HG02870 (cell line): ENCODE data around the gene C5AR1.
A peak's percentile ranks its signal among the peaks of the same experiment; 100 is the strongest.
"Not testable (repeated sequence)": the region's sequence is repeated elsewhere in the genome, so short reads cannot be mapped to it uniquely, and the experiment has no call there.

Experiments
- ATAC-seq: cut with Tn5 transposase; IDR thresholded peaks from one replicate; pipeline ENCODE4 v1.9.1; 2021; ENCODE audit warnings: mild to moderate bottlenecking, moderate library complexity; ENCODE audit not compliant: unreplicated experiment

Gene C5AR1

DNA sequence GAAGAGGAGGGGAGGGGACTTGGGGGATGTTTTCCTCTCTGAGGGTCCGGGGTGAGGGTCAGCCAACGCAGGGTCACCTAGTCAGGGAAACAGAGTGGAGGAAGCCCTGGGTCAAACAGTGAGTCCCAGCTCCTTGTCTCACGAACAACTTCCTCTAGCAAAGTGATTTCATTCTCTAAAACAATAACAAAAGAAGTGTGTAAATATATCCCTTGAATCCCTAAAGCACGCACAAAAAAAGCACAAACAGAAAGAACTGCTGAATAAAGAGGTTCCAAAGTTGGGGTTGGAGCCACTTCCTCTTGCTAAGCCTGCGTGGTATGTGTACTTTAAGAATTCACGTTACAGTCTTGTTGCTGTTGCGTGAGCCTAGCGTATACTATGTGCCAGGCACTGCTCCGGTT lies 20.8 kb downstream of the C5AR1 start:
- no peak for ATAC-seq

DNA sequence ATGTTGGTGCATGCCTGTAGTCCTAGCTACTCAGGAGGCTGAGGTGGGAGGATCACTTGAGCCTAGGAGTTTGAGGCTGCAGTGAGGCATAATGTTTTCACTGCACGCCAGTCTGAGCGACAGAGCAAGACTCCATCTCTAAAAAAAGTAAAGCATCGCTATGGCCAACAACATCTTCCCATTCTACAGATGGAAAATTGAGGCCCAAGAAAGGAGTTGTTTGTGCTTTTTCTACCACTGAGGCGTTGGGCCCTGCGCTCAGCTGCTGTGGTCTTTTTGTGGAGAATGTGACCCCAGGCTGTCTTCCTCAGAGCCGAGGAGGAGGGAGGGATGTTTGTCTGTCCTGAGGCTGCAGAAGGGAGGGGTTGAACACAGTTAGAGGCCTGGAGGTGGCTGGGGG lies 21.8 kb downstream of the C5AR1 start:
- no peak for ATAC-seq

DNA sequence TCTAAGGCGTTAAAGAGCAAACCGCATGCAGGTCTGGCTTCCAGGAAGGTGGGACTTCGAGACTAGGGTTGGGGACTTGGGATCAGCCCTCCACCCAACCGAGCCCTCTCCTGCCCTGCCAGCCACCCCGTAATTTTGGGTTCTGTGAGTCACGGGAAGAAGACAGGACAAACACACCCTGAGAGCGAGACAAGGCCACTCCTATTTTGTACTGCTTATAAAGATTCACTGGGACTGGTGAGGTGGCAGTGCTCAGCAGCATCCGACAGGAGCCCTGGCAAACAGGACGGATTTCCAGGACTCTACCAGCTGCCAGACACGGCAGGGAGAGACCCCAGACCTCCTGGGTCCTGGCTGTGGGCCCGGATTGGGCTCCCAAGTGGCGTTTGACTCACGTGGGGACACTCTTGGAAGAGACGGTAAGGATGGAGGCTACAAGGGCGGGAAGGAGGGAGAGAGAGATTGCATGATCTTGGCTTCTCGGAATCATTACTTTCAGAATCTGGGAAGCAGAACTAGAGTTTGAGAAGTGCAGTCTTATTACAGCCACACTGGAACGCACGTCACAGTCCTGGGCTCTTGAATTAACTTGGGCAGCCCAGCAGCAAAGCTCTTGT lies 22.4 kb downstream of the C5AR1 start, which contains the start of gene C5AR2:
Gene C5AR2 (plus strand): TSS at position 245 of the 617 bp plus-strand sequence. CDS start 8,625 bp downstream, outside the sequence.
- ATAC-seq, result no peak

DNA sequence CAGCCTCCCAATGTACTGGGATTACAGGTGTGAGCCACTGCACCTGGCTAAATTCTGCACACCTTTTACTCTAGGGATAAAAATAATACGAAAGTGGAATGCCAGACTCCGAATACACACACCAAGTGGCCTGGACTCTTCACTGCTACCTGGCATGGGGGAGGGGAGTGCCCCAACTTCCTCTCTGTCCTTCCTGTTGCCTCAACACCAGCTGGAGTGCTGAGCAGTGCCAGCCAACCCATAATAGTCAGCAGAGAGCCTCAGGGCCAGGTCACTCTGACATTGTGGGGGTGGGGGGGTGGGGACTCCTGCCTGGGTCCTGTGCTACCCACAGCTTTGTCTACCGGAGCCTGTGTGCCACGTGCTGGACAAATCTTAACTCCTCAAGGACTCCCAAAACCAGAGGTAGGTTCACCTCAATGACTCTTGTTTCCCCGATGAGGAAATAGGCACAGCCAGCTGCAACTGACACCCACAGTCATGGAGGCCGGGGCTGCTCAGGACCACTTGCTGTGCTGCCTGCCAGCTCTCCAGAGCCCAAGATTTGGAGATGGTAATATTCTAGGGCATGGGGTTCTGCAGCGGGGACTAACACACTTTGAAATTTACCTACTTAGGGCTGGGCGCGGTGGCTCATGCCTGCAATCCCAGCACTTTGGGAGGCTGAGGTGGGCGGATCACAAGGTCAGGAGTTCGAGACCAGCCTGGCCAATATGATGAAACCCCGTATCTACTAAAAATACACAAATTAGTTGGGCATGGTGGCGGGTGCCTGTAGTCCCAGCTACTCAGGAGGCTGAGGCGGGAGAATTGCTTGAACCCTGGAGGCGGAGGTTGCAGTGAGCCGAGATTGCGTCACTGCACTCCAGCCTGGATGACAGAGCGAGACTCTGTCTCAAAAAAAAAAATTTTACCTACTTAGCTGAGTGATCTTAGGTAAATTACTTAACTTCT lies 27.4 kb downstream of the C5AR1 start:
- ATAC-seq, result not testable (repeated sequence)

DNA sequence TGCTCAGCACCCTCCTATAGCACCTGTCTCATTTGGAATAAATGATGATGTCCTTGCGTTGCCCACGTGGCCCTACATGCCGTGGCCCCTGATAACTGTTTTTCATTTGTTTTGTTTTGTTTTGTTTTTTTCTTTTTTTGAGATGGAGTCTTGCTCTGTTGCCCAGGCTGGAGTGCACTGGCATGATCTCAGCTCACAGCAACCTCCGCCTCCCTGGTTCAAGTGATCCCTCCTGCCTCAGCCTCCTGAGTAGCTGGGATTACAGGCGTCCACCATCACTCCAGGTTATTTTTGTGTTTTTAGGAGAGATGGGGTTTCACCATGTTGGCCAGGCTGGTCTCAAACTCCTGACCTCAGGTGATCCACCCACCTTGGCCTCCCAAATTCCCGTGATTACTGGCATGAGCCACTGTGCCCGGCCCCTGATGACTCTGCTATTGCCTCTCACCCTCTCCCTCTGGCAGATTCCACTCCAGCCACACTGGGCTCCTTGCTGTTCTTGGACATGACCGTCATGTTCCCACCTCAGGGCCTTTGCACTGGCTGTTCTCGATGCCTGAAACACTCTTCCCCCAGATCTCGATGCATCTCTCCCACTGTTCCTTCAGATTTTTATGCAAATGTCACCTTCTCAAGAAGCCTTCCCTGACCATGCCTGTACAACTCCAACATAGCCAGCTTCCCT lies 29.7 kb downstream of the C5AR1 start:
- no peak for ATAC-seq

DNA sequence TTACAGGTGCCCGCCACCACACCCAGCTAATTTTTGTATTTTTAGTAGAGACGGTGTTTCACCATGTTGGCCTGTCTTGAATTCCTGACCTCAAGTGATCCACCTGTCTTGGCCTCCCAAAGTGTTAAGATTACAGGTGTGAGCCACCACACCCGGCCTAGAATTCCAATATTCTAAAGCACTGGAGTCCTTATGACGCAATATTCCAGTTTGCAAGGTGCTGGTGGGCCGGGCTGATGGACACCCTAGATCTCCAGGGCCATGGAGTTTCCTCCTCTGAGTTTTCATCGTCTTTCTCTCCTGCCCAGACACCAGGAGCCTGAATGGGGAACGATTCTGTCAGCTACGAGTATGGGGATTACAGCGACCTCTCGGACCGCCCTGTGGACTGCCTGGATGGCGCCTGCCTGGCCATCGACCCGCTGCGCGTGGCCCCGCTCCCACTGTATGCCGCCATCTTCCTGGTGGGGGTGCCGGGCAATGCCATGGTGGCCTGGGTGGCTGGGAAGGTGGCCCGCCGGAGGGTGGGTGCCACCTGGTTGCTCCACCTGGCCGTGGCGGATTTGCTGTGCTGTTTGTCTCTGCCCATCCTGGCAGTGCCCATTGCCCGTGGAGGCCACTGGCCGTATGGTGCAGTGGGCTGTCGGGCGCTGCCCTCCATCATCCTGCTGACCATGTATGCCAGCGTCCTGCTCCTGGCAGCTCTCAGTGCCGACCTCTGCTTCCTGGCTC lies 31.0 kb downstream of the C5AR1 start:
- ATAC-seq, result no peak

DNA sequence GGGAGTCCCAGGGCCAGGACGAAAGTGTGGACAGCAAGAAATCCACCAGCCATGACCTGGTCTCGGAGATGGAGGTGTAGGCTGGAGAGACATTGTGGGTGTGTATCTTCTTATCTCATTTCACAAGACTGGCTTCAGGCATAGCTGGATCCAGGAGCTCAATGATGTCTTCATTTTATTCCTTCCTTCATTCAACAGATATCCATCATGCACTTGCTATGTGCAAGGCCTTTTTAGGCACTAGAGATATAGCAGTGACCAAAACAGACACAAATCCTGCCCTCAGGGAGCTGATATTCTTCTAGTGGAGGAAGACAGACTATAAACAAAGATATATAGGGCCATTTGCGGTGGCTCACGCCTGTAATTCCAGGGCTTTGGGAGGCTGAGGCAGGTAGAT lies 32.1 kb downstream of the C5AR1 start:
- no peak for ATAC-seq

DNA sequence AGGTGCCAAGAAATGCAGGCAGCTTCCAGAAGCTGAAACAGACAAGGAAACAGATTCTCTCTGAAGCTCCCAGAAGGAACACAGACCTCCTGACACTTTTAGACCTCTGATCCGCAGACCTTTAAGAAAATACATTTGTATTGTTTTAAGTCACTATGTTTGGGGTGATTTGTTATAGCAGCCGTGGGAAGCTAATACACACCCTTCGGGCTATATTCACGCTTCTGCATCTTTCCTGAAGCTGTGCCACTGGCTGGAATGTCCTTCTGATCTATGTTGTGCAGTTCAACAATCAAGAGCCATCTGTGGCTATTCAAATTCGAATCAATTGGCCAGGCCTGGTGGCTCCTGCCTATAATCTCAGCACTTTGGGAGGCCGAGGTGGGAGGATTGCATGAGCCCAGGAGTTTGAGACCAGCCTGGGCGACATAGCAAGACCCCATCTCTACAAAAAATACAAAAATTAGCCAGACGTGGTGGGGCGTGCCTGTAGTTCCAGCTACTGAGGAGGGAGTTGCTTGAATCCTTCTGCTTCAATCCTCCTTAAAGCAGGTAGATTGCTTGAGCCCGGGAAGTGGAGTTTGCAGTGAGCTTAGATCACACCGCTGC lies 33.6 kb downstream of the C5AR1 start:
- ATAC-seq, result no peak

DNA sequence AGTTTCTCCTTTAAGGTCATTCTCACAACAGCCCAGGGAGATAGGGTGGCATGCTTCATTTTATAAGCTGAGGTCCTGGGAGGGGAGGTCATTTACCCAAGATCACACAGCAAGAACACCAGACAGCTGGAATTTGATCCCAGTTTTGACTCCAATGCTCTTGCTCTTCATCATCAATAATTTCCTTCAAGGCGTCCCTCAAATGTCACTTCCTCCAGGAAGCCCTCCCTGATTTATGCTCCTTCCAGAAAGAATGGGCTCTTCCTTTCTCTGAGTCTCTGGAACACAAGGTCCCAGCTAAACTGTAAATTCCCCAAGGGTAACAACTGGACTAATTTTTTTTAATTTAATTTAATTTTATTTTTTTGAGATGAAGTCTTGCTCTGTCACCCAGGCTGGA lies 34.8 kb downstream of the C5AR1 start:
- ATAC-seq, result no peak

DNA sequence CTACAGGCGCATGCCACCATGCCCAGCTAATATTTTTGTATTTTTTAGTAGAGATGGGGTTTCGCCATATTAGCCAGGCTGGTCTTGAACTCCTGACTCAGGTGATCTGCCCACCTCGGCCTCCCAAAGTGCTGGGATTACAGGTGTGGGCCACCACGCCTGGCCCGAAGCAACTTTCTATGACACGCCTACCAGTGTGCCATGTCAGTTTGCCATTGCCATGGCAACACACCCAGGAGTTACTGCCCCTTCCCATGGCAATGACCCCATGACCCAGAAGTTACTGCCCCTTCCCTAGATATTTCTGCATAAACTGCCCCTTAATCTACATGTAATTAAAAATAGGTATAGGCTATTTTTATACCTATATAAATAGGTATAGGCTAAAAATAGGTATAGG lies 36.4 kb downstream of the C5AR1 start:
- not testable (repeated sequence) for ATAC-seq

DNA sequence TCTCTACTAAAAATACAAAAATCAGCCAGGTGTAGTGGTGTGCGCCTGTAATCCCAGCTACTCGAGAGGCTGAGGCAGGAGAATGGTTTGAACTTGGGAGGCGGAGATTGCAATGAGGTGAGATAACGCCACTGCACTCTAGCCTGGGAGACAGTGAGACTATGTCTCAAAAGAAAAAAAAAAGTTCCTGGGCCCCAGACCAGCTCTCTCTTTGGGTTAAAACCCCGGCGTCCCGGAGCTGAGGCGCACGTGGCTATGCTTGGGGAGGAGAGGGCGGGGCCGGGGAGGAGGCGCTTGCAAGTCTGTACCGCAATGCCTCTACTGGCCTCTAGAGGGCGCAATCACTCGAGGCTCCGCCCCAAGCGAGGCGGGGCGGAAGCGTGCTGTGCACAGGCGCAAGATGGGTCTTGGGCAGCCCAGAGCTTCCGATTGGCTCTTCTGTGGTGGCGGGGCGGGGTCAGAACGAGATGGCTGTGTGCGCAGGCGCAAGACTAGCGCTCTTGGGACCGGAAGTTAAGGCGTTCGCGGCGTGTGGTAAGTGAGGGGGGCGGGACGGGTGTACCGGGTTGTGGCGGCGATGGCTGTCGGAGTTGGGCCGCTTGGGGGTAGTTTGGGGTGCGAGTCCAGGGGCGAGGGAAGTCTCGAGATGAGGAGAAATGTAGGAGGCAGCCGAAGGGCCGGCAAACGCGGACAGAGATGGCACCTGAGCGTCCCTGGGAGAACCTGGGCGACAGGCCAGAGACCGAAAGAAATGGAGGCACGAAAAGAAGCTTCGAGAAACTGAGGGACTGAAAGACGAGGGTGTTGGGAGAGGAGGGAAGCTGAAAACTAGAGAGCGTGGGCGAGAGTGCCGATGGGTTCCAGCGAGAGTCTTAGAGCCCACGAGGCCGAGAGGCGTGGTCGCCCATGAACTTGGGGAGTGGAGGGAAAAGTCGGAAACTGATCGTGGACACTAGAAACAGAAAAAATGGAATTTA lies 39.4 kb downstream of the C5AR1 start, which contains the start of gene DHX34:
Gene DHX34 (plus strand): TSS at position 497 of the 977 bp plus-strand sequence. CDS start 3,716 bp downstream, outside the sequence.
- peak; percentile 92 for ATAC-seq

DNA sequence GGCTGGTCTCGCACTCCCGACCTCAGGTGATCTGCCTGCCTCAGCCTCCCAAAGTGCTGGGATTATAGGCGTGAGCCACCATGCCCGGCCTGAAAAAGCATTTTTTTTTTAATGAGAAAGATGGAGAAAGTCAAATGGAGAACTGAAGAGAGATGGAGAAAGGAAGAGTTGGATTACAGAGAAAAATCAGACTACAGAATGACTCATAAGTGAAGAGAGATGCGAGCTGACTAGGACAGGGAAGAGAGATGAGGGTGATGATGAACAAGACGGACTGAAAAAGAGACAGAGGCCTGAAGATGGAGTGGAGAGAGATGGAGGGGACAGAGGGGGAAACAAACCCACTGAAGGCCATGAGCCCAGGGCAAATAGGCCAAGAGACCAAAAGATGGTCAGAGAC lies 41.0 kb downstream of the C5AR1 start:
- ATAC-seq, result no peak

DNA sequence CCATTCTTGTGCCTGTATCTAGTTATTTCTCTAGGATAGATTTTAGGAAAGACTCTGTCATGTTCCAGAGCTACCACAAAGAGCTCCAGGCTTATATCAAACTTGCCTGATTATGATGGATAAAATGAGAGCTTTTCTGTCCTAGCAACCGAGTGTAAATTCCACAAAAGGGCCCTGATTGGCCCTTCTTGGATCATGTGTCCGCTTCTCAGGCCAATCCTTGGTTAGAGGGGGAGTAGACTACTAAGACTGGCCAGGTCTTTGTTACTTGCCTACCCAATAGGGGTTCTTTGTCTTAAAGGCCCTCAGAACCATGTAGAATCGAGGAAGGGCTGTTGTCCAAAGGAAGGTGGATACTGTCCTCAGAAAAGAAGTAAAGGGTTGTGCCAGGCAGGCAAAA lies 41.9 kb downstream of the C5AR1 start:
- ATAC-seq, result no peak

DNA sequence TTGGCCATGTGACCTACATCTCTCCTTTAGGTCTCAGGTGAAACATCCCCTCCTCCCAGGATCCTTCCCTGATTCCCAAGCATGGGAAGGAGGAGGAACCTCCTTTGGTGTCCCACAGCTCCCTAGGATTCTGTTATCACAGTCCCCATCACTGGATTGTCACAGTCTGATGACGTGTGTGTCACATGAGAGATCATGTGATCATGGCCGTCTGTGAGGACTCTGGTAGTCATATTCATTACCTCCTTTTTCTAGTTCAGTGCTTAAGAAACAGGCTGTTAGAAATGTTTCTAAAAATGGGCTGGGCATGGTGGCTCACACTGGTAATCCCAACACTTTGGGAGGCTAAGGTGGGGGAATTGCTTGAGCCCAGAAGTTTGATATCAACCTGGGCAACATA lies 42.4 kb downstream of the C5AR1 start:
- ATAC-seq, result no peak

DNA sequence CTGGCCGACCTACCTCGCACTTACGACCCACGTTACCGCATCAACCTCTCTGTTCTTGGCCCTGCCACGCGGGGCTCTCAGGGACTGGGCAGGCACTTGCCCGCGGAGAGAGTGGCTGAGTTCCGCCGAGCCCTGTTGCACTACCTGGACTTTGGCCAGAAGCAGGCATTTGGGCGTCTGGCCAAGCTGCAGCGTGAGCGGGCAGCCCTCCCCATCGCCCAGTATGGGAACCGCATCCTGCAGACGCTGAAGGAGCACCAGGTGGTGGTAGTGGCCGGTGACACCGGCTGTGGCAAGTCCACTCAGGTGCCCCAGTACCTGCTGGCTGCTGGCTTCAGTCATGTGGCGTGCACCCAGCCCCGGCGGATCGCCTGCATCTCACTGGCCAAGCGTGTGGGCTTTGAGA lies 43.6 kb downstream of the C5AR1 start:
- ATAC-seq, result no peak

DNA sequence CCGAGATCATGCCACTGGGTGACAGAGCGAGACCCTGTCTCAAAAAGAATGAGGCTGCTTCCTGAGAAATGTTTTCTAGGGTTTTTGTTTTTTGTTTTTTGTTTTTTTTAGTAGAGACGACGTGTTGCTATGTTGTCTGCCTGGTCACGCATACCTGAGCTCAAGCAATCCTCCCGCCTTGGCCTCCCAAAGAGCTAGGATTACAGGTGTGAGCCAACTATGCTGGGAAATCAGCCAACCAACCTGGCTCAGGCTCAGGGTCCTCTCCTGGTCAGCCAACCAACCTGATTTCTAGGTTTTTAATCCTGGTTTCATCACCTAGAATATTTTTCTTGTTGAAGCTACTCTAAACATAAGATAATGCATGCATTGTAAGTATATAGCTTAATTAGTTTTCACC lies 47.2 kb downstream of the C5AR1 start:
- ATAC-seq, result no peak

DNA sequence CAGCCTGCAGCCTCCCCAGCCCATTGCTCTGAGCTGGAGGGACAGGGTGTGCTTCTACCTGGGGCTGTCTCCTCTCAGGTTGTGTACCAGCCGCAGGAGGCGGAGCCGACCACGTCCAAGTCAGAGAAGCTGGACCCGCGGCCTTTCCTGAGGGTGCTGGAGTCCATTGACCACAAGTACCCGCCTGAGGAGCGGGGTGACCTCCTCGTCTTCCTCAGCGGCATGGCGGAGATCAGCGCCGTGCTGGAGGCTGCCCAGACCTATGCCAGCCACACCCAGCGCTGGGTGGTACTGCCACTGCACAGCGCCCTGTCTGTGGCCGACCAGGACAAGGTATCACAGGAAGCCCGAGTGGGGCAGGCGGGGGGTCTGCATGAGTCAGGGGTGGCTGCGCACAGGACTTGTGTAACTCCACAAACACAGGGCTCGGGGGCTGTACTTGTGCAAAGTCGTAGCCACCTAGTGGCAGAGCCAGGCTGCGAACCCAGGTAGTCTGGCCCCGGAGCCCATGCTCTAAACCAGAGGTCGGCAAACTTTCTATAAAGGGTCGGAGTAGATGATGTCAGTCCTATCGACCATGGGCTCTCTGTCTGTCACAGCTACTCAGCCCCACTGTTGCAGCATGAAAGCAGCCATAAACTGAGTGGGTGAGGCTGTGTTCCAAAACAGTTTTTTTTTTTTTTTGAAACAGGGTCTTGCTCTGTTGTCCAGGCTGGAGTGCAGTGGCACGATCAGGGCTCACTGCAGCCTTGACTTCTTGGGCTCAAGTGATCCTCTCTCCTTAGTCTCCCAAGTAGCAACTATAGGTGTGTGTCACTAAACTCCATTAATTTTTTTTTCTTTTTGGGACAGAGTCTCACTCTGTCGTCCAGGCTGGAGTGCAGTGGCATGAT lies 48.4 kb downstream of the C5AR1 start:
- ATAC-seq, result no peak

DNA sequence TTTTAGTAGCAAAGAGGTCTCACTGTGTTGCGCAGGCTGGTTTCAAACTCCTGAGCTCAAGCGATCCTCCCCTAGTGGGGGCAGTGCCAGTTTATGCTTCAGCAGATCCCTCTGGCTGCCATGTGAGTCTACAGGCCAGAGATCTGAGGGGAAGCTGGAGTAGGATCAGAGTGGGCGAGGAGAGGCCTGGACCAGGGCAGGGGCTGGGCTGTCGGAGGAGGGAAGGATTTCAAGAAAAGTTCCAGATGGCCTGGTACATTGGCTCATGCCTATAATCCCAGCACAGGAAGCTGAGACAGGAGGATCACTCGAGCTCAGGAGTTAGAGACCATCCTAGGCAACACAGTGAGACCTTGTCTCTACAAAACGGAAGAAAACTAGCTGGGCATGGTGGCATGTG lies 49.3 kb downstream of the C5AR1 start:
- no peak for ATAC-seq
